ENCODE results near the gene PCDH9.
"Not testable (repeated sequence)": the region's sequence is repeated elsewhere in the genome, so short reads cannot be mapped to it uniquely, and the experiment has no call there.

PCDH9 gene

DNA sequence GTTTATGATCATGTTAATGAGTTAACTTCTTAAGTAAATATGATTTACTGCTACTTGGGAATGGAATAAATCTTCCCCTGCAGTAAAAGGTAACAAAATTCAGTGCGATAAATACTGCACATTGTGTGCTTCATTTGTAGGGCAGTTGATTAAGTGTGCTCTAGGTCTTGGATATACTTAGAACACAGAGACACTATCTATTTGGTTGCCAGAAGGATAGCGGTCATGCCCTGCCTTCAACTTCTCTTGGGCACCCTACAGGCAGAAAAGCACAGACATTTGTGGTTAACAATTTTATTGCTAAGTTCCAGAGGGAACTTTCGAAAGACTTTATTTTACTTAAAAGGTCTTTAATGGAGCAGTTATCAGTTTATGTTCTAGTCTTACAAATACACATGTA lies 605.8 kb downstream of the PCDH9 start:
- no peak for DNase-seq

DNA sequence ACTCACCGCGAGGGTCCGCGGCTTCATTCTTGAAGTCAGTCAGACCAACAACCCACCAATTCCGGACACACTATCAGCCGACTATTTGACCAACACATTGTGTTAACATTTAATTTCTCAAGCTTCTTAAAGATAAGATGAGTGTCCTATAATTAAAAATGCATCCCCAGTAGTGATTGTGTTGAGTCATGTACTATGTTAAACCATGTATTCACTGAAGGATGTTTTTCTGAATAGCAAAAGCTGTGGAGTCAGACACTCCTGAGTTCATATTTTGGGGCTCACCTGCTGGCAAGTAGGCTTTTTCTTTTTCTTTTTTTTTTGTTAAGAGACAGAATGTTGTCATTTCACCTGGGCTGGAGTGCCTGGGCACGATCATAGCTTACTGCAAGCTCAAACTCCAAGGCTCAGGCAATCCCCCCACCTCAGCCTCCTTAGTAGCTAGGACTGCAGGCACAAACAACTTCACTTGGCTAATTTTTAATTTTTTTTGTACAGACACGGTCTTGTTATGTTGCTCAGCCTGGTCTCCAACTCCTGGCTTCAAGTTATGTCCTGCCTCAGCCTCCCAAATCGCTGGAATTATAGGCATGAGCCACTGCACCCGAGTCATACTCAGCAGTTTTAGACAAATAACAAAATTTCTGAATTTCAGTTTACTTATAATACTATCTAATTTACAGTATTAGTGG lies 606.9 kb downstream of the PCDH9 start:
- DNase-seq: no peak

DNA sequence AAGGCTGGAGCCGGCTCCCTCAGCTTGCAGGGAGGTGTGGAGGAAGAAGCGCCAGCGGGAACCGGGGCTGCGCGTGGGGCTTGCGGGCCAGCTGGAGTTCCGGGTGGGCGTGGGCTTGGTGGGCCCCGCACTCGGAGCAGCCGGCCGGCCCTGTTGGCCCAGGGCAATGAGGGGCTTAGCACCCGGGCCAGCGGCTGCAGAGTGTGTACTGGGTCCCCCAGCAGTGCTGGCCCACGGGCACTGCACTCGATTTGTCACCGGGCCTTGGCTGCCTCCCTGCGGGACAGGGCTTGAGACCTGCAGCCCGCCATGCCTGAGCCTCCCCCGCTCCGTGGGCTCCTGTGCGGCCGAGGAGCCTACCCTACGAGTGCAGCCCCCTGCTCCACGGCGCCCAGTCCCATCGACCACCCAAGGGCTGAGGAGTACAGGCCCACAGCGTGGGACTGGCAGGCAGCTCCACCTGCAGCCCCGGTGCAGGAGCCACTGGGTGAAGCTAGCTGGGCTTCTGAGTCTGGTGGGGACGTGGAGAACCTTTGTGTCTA lies 608.2 kb downstream of the PCDH9 start:
- DNase-seq: not testable (repeated sequence)

DNA sequence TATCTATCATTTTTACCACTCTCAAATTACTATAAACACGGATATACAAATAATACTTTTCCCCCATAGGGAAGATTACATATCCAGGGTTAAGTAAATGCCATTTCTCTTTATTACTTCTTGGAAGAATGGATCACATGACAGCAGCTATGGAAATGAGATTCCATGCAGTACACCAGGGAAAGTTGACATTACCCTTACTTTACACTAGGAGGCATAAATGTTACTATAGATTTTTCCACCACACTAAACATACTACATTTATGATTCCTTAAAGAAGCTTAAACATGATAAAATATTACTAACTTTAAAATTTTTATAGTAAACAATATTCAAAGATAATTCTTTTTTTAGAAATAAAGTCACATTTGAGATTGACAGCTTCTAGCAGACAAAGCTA lies 611.4 kb downstream of the PCDH9 start:
- peak; percentile 42 for DNase-seq

DNA sequence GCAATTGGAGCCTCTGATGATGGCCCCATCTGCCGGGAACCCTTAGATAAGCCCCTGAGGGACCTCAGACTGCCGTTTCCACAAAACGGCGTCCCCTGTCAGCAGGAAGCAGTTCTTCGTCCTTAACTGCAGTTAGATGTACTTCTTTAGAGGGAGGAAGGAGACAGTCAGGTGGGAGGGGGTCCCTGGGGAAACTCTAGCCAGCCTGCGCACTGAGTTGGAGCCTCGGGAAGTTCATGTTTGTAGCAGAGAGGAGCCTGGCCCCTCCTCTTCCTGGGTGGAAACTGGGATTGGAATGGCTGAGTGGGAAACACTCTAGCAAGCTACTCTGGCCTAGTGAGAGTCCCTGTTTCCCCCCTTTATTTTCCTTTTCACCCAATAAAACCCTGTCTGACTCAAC lies 612.4 kb downstream of the PCDH9 start:
- no peak for DNase-seq

DNA sequence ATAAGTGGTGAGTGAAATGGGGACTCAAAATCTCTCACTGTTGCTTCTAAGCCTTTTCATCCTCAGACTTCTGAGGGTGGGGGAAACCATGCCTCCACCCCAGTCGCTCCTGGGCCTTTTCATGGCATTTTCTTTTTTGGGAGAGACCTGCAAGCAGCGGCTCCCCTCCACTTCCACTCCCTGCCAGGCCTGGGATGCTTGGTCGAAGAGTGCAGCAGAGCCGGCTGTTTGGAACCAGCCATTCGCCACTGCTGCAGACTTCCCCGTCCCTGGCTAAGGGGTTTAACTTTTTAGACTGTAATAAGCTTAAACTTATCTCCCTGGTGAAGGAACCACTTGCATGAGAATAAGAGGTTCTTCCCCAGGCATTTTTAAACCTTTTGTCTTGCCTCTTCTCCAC lies 617.2 kb downstream of the PCDH9 start:
- no peak for DNase-seq

DNA sequence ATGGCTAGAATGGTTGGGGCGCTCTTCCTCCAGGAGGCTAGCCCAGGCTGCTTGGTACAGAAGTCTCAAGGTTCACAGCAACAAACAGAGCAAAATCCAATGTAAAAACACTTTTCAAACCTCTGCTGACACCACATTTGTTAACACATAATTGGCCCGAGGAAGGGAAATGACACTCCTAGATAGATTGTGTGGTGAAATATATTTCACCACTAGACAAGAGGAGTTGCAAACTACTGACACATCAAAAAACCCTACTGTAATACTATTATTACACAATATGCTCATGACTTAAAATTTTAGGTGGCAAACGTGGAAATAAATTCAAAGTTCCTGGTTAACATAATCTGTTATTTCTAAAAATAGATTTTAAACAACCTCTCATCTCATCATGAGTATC lies 643.6 kb downstream of the PCDH9 start:
- no peak for DNase-seq

DNA sequence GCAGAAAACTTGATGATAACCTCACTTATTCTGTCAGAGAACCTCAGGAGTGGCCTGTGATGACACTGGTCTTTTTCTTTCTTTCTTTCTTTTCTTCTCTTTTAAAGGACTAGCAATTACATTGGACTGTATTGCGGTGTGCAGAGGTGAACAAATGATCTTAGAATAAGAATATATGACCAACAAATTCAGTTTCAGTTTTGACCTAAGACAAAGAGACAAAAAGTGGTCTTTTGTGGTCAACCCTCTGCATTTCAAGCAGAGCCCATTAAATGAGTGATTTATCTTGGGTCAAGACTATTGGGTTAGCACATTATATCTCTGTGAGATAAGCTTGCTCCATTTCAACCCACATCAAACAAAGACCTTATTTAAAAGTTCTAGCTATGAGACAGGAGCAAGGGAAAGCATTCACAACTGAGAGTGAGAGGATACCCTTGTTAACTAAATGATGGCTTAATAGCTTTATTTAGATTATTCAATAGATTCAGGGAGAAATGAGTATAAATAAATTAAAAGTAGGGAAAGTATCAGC lies 644.4 kb downstream of the PCDH9 start:
- DNase-seq: no peak

DNA sequence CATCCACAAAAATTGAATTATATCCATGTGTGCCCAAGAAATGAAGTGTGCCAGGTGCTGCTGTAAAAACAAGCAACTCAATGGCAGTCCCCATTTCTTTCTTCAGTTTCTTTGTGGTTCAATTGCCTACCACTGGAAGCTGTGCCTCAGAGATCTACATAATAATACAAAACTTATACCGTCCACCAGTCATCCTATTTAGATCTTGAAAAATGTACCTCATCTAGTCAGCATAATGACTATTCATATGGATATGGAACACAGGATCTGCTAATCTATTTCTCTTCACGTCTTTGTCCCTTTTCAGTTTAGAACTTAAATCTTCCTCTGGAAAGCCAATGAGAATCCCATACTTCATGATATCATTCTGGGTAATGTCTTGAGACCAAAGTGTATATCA lies 648.5 kb downstream of the PCDH9 start:
- no peak for DNase-seq

DNA sequence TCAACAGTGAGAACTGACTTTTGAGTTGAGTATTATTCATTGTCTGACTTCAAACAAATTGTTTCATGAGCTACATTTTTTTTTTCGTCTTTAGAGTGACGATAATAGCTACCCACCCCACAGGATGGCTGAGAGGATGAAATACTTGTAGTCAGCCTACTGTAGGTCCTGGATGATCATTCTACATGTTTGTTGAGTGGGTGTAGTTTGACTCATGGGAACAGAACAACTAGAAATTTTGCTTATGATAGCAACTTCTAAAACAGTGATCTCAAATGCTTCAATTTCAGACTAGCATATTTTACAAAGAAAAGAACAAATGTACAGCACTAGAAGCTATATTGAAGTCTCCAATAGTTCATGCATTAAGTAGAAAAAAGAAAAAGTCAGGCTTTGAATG lies 651.8 kb downstream of the PCDH9 start:
- DNase-seq: no peak

DNA sequence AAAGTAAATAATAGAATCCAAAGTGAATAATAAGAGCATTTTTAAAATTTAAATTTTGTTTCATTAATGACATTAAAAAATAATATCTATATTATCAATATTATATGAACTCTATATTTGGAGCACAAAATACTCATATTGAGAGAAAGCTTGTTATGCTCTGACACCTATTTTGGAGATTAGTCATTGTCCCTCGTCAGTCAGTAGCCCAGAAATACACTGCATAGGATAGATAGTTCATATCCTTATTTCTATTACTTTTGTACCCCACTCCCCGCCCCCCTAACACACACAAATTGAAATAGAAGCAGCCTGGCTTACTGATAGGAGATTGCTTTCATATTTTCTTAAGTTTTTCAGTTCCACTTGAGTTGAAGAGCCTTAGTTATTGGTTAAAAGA lies 652.8 kb downstream of the PCDH9 start:
- DNase-seq: no peak

DNA sequence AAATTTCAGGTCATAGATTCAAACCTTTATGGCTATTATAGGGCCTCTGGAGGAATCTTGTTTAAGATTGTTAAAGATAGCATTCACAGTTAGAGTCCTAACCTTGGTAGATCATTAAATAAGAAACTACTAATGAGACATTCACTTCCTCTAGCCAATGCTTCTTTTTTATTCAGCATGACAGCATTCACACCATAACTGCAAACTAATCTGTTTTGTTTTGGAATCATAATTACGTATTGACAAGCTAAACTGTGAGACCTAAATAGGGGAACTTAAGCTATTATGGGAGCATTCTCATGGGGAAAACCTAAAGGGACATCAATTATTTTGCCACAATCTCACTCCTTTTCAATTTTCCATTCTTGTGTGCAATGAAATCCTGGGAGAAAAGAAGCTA lies 653.8 kb downstream of the PCDH9 start:
- no peak for DNase-seq

DNA sequence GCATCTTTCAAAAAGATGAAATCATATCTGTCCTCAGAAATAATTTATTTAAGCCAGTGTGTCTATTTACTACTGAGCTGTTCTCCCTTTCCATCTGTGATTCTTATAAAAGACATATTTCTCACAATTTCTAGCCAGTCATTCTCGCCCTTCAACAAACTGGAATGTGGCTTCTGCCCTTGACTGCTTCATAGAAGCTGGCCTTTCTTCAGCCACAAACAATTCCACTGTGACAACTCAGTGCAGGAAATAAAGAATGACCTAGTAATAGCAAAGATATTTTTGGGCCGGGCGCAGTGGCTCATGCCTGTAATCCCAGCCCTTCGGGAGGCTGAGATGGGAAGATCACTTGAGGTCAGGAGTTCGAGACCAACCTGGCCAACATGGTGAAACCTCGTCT lies 655.5 kb downstream of the PCDH9 start:
- DNase-seq: no peak

DNA sequence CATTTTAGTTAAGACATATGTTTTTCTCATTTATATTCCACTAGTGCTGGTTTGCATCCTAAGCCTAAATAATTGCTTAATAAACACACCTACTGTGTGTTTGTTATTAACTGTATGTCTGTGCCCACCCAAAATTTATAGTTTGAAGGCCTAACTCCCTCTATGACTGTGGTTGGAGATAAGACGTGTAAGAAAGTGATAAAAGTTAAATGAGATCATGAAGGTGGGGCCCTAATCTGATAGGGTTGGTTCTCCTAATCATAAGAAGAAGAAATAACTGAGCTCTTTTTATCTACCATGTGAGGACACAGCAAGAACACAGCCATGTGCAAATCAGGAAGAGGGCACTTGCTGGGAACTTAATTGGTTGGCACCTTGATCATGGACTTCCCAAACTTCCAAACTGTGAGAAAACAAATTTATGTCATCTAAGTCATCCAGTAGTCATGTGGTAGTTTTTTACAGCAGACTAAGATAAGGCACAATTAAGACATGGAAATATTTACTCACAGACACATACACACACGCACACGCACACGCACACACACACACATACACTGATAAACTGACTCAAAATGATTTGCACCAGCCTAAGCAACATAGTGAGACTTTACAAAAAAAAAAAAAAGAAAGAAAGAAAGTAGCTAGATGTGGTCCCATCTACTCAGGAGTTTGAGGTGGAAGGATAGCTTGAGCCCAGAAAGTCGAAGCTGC lies 662.1 kb downstream of the PCDH9 start:
- DNase-seq: no peak

DNA sequence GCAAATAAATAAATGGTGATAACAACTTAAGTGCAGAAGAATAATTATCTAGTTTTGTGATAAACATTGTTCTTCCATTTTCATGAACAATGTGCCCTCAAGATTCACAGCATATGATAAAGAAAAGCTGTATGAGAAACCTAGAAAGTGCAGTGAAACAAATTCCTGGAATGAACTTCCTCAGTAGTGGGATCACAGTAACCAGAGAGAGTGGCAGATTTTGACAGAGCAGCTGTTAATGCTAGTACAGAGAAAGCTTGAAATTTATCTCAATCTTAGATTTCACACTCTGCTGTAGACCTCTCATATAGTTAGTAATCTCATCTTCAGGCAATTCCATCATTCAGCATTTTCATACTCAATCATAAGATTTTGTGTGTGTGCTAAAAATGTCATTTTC lies 664.9 kb downstream of the PCDH9 start:
- no peak for DNase-seq

DNA sequence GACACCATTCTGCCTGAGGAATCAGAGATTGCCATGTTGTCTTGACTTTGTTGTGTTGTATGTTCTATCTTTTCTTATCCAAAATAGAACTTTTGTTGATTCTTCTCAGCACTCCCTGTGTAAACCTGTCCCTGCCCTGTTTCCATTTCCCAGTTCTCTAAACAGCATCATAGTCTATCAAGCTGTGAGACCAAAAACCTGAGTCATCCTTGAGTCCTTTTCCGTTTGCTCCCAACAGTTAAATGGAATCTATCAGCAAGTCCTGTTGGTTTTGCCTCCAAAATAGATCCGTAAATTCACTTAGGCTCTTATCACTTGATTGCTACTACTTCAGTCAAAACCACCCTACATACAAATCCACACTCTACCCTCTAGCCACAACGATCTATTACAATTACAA lies 667.1 kb downstream of the PCDH9 start:
- DNase-seq: no peak

DNA sequence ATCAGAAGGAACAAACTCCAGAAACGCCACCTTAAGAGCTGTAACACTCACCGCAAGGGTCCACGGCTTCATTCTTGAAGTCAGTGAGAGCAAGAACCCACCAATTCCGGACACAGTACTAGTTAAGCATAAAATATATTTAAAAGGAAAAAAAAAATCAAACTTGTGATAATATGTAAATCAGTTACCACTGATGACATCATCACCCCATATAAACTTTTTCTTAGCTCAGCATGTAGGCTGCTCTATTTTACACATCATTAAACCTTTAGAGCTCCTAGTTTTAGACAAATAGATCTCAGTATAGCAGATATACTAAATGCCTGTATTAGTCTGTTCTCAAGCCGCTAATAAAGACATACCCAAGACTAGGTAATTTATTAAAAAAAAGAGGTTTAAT lies 668.1 kb downstream of the PCDH9 start:
- DNase-seq: no peak

DNA sequence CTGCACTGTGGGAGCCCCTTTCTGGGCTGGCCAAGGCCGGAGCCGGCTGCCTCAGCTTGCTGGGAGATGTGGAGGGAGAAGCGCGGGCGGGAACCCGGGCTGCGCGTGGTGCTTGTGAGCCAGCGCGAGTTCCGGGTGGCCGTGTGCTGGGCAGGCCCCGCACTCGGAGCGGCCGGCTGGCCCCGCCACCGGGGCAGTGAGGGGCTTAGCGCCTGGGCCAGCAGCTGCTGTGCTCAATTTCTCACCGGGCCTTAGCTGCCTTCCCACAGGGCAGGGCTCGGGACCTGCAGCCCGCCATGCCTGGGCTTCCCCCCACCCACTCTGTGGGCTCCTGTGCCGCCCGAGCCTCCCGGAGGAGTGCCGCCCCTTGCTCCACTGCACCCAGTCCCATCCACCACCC lies 669.1 kb downstream of the PCDH9 start:
- no peak for DNase-seq

DNA sequence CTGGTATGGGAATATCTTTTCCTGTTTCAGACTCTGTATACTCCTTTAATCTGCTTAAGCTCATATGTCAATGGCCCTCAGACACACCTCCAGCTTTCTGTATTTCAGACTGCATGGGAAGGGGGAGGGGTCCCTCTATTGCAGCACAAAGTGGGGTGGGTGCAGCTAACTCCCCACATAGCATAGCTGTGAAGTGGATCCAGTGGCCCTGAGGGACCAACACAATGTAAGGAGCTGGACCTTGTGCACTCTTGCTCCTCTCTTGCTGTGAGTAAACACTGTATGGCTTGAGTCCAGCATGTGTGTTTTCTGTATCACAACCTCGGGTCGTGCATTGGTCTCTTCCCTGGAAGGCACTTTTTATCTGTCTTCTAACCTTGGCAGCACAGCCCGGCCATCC lies 669.9 kb downstream of the PCDH9 start:
- no peak for DNase-seq

DNA sequence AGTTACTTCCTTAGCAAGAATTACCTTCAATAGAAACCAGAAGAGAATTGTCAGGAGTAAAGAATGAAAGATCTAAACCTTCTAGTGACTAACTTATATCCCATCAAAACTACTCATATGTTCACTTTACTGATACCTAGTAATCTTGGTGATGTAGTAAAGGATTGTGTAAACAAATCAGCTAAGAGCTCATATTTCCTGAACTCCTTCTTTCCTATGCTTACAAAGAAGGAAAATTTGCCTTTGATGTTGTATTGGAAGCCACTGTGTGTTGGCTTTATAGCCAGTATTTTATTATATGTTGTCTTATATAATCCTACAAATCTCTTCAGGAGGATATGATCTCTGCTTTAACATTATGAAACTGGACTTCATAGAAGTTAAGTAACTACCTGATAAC lies 671.0 kb downstream of the PCDH9 start:
- DNase-seq: no peak

DNA sequence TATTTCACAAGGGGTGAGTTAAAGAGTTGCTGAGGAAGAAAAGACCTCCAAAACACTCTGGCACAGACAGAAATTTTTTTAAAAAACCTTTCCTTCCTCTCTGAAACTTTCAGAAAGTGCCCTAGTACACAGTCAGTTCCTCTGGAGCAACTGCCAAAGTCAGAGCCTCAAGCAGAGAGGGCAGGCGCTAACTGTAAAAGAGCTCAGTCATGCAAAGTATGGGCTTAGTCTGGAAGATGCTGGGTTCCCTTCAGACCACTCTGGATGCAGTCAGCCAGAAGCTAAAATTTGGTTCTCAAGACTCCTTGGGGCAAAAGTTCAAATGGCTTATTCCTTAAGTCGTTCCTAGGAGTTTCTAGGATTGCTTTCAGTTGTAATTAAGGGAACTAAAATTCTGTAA lies 671.6 kb downstream of the PCDH9 start:
- no peak for DNase-seq

DNA sequence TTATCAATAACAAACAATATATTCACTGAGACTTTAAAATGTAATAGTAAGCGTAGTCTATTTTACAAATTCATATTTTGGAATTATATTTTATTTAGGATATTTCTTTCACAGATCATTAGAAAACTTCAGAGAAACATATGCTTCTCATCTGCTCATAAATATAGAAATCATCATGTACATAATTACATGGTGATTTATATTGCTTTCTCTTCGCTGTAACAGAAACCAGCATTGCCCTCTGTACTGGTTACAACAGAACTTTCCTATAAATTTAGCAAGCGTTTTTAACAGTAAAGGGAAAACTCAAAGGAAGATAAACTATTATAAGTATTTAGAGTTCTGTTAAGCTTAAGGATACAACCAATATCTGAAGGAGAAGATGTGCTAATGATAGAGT lies 672.8 kb downstream of the PCDH9 start:
- DNase-seq: no peak

DNA sequence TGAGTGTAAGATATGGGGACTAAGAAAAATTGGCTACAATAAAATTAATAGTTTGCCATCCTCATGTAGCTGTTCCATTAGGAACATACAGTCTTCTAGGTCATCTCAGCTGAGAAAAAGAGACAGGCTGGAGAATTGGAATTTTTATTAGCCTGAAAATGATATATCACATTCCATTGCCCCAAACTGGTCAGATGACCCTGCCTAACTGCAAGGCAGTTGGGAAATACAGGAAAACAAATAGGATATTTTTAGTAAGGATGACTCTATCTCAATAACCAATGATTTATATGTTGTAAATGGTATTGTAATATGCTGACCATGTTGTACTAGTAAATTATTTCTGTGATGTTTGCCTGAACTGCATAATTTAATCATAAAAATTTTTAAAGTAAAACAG lies 673.8 kb downstream of the PCDH9 start:
- no peak for DNase-seq

DNA sequence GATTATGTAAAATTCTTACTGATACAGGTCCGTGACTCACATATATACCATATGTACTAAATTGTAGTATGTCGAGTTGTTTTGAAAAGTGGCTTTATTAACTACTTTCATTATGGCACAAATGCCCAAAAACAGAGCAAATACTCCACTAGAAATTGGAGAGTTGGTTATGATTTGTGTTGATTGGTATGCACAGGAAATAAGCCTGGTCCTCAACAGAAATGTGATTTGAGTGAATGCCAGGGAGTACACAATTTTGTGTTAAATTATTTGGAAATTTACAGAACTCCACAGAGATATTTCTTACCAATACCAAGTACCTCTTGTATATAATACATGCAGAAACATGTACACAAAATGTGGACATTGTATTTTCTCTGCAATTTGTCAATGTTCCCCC lies 676.7 kb downstream of the PCDH9 start:
- no peak for DNase-seq

DNA sequence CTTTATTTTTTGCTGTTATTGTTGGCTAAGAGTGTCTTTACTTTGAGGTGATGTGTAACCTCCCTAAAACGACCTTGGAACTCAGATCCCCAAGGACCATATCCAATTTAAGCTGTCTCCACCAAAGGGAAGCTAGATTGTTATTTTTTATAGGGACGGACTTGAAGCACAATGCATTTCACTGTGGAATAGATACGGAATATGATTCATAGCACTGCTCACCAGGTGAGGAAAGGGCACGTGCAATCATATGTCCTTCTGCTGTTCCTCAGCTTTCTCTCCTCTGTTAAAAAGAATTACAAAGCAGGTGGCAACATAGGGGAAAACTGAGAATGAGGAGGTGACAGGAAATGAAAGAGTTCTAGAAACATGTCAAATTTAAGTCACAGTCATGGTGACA lies 679.0 kb downstream of the PCDH9 start:
- no peak for DNase-seq
